GM13976 (cell line): Measurements from ENCODE around the gene SNORC.
"Not testable (repeated sequence)": the region's sequence is repeated elsewhere in the genome, so short reads cannot be mapped to it uniquely, and the experiment has no call there.

Source experiments
- DNase-seq: peaks from one replicate; pipeline ENCODE4 v3.0.0; 2012; ENCODE audit warnings: low spot score
- in situ Hi-C: fragments of 300-500 bp; cut with MboI; formaldehyde crosslinking; loops from one replicate; pipeline ENCODE4 v1.12.0; 2022; ENCODE audit warnings: low sequenced_read_pairs, mixed read lengths, inconsistent platforms; ENCODE audit not compliant: unreplicated experiment
- TF ChIP-seq, protein P1 (sequence below): IDR thresholded peaks from 2 replicates; pipeline ENCODE4 v1.5.1; 2012; ENCODE audit warnings: borderline replicate concordance, mild to moderate bottlenecking; ENCODE audit not compliant: insufficient read depth; ENCODE audit errors: extremely low read depth, missing control alignments, control extremely low read depth

The SNORC gene

DNA sequence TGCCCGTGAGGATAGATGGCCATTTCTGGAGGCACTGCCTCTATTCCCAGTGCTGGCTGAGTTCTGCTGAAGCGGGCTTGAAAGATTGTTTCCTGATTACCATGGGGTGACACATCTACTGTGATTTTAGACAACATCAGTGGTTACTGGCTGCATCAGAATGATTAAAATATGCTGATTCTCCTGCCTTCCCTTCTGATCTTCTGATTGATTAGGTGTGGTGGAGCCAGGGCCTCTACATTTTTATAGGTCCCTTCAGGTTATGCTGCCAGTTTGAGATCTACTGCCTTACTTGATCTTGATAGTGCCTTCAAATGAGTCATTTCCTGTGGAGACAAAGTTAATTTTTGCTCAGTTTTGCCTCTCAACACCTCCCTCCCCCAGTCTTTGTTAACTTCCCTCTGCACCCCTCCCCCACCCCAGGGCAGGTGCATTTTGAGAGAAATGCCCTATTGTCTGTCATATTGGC is 31.6 kb upstream of the SNORC start:
- in situ Hi-C loops, result no loop called here
- peak; percentile 59 for DNase-seq
- TF ChIP-seq, protein P1, sequence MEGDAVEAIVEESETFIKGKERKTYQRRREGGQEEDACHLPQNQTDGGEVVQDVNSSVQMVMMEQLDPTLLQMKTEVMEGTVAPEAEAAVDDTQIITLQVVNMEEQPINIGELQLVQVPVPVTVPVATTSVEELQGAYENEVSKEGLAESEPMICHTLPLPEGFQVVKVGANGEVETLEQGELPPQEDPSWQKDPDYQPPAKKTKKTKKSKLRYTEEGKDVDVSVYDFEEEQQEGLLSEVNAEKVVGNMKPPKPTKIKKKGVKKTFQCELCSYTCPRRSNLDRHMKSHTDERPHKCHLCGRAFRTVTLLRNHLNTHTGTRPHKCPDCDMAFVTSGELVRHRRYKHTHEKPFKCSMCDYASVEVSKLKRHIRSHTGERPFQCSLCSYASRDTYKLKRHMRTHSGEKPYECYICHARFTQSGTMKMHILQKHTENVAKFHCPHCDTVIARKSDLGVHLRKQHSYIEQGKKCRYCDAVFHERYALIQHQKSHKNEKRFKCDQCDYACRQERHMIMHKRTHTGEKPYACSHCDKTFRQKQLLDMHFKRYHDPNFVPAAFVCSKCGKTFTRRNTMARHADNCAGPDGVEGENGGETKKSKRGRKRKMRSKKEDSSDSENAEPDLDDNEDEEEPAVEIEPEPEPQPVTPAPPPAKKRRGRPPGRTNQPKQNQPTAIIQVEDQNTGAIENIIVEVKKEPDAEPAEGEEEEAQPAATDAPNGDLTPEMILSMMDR, result no peak

DNA sequence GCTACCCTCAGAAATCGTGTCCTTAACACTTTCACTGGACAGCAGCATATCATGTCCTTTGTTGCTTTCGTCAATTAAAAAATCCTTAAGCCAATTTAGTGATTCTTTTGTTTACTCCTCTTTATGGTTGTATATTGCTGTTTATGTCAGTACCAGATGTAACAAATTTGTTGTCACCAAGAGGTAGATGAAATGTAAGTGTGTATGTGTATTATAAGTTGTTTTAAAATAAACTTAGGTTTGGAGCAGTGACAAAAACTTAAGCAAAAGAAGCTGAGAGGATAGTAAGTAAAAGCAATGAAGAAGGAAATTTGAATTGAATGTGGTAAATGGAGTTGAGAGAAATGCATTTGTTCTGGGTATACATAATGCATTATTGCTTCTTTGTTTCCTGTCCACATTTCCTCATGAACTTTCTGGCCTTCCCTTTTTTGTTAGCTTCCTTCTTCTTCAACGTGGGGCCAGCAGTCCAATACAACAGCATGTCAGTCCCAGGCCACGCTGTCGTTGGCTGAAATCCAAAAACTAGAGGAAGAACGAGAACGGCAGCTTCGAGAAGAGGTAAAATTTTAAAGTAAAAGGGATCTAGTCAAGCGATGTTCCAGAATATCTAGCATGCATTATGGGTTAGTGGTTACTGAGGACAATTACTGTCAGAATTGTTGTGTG is 30.5 kb upstream of the SNORC start:
- in situ Hi-C loops, result no loop called here
- TF ChIP-seq, protein P1, result no peak
- DNase-seq, result no peak

DNA sequence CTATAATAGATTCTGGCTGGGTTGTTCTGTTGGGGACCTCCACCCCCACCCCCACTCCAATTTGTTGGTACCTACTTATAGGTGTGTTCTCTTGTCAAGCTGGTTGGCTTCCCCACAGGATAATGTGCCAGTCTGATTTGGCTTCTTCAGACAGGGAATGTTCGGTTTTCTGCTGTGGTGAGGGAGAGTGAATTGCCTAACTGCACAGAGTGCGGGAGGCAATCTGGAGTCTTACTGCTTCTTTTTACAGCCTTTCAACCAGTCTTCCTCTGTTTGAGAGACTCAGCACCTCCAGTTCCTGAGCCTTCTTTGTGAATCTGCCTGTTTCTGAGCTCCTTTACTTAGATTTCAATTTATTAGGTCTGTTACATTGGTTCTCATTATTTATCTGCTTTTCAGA is 27.4 kb upstream of the SNORC start:
- DNase-seq, result no peak
- in situ Hi-C loops, result no loop called here
- TF ChIP-seq, protein P1, result no peak

DNA sequence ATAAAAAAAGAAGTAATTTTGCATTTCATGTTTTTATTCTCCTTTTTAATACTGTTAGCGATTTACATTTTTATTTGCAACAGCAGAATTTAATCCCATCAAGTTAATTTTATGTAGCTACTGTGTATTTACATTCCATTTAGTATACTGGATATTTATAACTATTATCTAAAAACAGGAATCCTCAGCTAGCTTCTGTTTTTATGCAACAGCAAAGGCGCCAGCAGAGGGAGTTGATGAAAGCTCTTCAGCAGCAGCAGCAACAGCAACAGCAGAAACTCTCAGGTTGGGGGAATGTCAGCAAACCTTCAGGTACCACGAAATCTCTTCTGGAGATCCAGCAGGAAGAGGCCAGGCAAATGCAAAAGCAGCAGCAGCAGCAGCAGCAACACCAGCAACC is 26.2 kb upstream of the SNORC start:
- in situ Hi-C loops, result no loop called here
- DNase-seq, result no peak
- TF ChIP-seq, protein P1, result no peak

DNA sequence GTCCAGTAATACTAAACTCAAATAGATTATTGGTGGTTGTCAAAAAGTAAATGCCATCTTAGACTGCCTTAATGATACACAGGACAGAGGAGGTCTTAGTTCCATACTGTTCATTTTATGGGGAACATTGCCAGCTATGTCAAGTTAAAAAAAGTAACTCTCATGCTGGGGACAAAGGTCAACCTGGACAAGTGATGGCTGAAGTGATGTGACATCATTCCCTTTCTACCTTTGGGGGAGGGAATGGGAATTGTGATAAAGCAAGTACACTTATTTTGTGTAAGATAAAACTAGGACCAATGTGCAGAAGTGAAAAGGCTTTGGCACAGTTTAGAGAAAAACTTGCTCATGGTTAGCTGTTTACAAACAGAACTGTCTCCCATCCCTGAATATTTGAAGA is 24.0 kb upstream of the SNORC start:
- TF ChIP-seq, protein P1, result no peak
- DNase-seq, result no peak
- in situ Hi-C loops, result no loop called here

DNA sequence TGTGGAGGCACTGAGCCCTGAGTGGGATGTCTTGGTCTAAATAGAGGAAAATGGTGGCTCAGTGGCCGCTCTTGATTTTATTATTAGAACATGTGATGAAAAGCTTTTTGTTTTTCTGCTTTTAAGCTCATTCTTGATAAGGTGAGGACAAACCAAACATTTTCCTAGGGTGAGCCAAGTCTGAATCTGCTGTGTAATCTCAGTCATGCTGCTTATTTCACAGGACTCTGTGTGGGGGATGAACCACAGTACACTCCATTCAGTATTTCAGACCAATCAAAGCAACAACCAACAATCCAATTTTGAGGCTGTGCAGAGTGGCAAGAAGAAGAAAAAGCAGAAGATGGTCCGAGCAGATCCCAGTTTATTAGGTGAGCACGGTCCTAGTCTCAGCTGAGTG is 20.0 kb upstream of the SNORC start:
- in situ Hi-C loops, result loop anchor here (10.0 kb wide), 1 partner anchor 405 kb away; the partner anchor contains the start of gene ATG16L1
- TF ChIP-seq, protein P1, result no peak
- DNase-seq, result no peak

DNA sequence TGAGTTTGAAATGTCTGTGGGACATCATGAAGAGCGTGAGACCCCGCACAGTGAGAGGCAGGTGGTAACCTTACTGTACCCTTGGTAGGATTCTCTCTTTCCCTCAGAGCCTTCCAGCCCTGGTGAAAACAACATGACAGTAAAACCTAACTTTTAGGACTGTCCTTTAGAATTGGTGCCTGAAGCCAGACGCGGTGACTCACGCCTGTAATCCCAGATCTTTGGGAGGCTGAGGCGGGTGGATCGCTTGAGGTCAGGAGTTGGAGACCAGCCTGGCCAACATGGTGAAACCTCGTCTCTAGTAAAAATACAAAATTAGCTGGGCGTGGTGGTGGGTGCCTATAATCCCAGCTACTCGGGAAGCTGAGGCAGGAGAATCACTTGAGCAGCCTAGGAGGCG is 18.0 kb upstream of the SNORC start:
- not testable (repeated sequence) for DNase-seq
- in situ Hi-C loops, result loop anchor here (10.0 kb wide), 1 partner anchor 403 kb away; the partner anchor contains the start of gene ATG16L1
